GM23338 (cell line): ENCODE measurements around the gene ST6GALNAC4. TPM values are rescaled to one million over a fixed set of nuclear protein-coding genes. Genes with fewer than 3 reads are reported as not detected.

ENCODE experiments used
- ATAC-seq: fragments of 200-7000 bp; cut with Tn5 transposase; 3 replicates; pipeline ENCODE4 v1.9.1; 2020
- DNase-seq: peaks from one replicate; pipeline ENCODE4 v3.0.0-alpha.2; 2015; ENCODE audit warnings: low spot score
- H2AFZ ChIP-seq: fragments of 200-600 bp; sonication (generic); 2 replicates; pipeline ENCODE4 v1.8.0; 2016; ENCODE audit warnings: antibody characterized with exemption, mild to moderate bottlenecking, moderate library complexity
- H3F3A ChIP-seq: fragments of 200-600 bp; sonication (generic); replicated peaks from 2 replicates; pipeline ENCODE4 v1.8.0; 2017; ENCODE audit warnings: antibody characterized with exemption, mixed run types, low read depth
- H3K27ac ChIP-seq: fragments of 200-600 bp; sonication (generic); 2 replicates; pipeline ENCODE4 v1.6.1; 2016; ENCODE audit warnings: low read depth
- H3K27me3 ChIP-seq: fragments of 200-600 bp; sonication (generic); 2 replicates; pipeline ENCODE4 v1.8.0; 2016; ENCODE audit warnings: mild to moderate bottlenecking, mixed run types, moderate library complexity; ENCODE audit not compliant: insufficient read depth
- H3K36me3 ChIP-seq: fragments of 200-600 bp; sonication (generic); 2 replicates; pipeline ENCODE4 v1.8.0; 2016; ENCODE audit warnings: mild to moderate bottlenecking; ENCODE audit not compliant: insufficient read depth
- H3K4me1 ChIP-seq: fragments of 200-600 bp; sonication (generic); 2 replicates; pipeline ENCODE4 v1.8.0; 2016; ENCODE audit warnings: mild to moderate bottlenecking, moderate library complexity; ENCODE audit not compliant: insufficient read depth
- H3K4me2 ChIP-seq: fragments of 200-600 bp; sonication (generic); 2 replicates; pipeline ENCODE4 v1.7.1; 2017; ENCODE audit warnings: mixed run types
- H3K4me3 ChIP-seq: fragments of 200-600 bp; sonication (generic); 2 replicates; pipeline ENCODE4 v1.6.1; 2016; ENCODE audit warnings: mixed run types
- H3K79me2 ChIP-seq: fragments of 200-600 bp; sonication (generic); replicated peaks from 2 replicates; pipeline ENCODE4 v1.8.0; 2017; ENCODE audit warnings: mild to moderate bottlenecking; ENCODE audit not compliant: insufficient read depth
- H3K9me2 ChIP-seq: fragments of 200-600 bp; sonication (generic); 2 replicates; pipeline ENCODE4 v1.8.0; 2017; ENCODE audit not compliant: insufficient read depth
- H4K20me1 ChIP-seq: fragments of 200-600 bp; sonication (generic); replicated peaks from 2 replicates; pipeline ENCODE4 v1.8.0; 2017; ENCODE audit warnings: mild to moderate bottlenecking; ENCODE audit not compliant: insufficient read depth
- H3K27ac Mint-ChIP-seq: 2 replicates; pipeline ENCODE4 v1.8.0; 2020; ENCODE audit warnings: inconsistent platforms, mild to moderate bottlenecking, moderate library complexity, mixed read lengths
- H3K27me3 Mint-ChIP-seq: 3 replicates; pipeline ENCODE4 v1.8.0; 2022; ENCODE audit warnings: low read depth, mild to moderate bottlenecking, moderate library complexity, mixed read lengths, inconsistent platforms; ENCODE audit not compliant: insufficient read depth, poor library complexity
- H3K36me3 Mint-ChIP-seq: 3 replicates; pipeline ENCODE4 v1.8.0; 2021; ENCODE audit warnings: low read depth, mild to moderate bottlenecking, inconsistent platforms, moderate library complexity, mixed read lengths
- H3K4me1 Mint-ChIP-seq: 3 replicates; pipeline ENCODE4 v1.8.0; 2020; ENCODE audit warnings: mild to moderate bottlenecking, inconsistent platforms, mixed read lengths
- H3K4me3 Mint-ChIP-seq: 3 replicates; pipeline ENCODE4 v1.8.0; 2021; ENCODE audit warnings: moderate library complexity, mild to moderate bottlenecking, inconsistent platforms, mixed read lengths
- H3K9me3 Mint-ChIP-seq: 3 replicates; pipeline ENCODE4 v1.8.0; 2020; ENCODE audit warnings: moderate library complexity, mild to moderate bottlenecking, inconsistent platforms, mixed read lengths
- ETS1 ChIP-seq: IDR thresholded peaks from 2 replicates; pipeline ENCODE4 v1.6.1; 2016; ENCODE audit warnings: antibody characterized with exemption
- EZH2phosphoT487 ChIP-seq: fragments of 200-600 bp; sonication (generic); IDR thresholded peaks from one replicate; pipeline ENCODE4 v1.8.1; 2018; ENCODE audit warnings: antibody characterized with exemption; ENCODE audit not compliant: unreplicated experiment
- JUNB ChIP-seq: IDR thresholded peaks from one replicate; pipeline ENCODE4 v1.6.1; 2016; ENCODE audit warnings: antibody characterized with exemption; ENCODE audit not compliant: unreplicated experiment
- NANOG ChIP-seq: IDR thresholded peaks from 2 replicates; pipeline ENCODE4 v1.6.1; 2016; ENCODE audit warnings: antibody characterized with exemption, borderline replicate concordance
- POLR2AphosphoS5 ChIP-seq: IDR thresholded peaks from 2 replicates; pipeline ENCODE4 v1.6.1; 2016; ENCODE audit warnings: antibody characterized with exemption, low read depth
- ZNF114 ChIP-seq: fragments of 250-450 bp; sonication (Bioruptor Pico); IDR thresholded peaks from 2 replicates; pipeline ENCODE4 v1.5.0; 2020; ENCODE audit warnings: mild to moderate bottlenecking, moderate library complexity
- ZNF331 ChIP-seq: fragments of 250-450 bp; sonication (Bioruptor Pico); IDR thresholded peaks from 2 replicates; pipeline ENCODE4 v1.5.0; 2020; ENCODE audit warnings: low read depth, mild to moderate bottlenecking, moderate library complexity
- ZNF462 ChIP-seq: fragments of 250-450 bp; sonication (Bioruptor Pico); IDR thresholded peaks from 2 replicates; pipeline ENCODE4 v1.5.0; 2020; ENCODE audit warnings: mild to moderate bottlenecking, moderate library complexity
- polyA plus RNA-seq: library from polyadenylated mRNA; unstranded; fragments of >200 nt; fragmentation: Nextera tagmentation; extraction: Ambion mirVana; gene quantifications from 2 replicates; pipeline ENCODE4 v1.2.1, GENCODE V29; 2016
- total RNA-seq: library from RNA; depleted of rRNA; stranded (reverse); fragments of >200 nt; shearing (Covaris generic); gene quantifications from 2 replicates; pipeline ENCODE4 v1.2.3, GENCODE V29; 2014

The ST6GALNAC4 gene
- total and polyA plus RNA-seq, 2 experiments from 2014 or later = 8.1 to 35.3 TPM

GRCh38 chr9:127953768-127954505, 37.1 kb upstream of the ST6GALNAC4 start (continued):
- TF ChIP-seq ZNF462 (CRISPR knock-in tag) (no peak), POLR2AphosphoS5 (no peak)

- no peak for DNase-seq
- TF ChIP-seq EZH2phosphoT487 = no peak
- no peak for TF ChIP-seq POLR2AphosphoS5
- no peak for TF ChIP-seq ZNF114 (CRISPR knock-in tag)
- TF ChIP-seq ETS1 = no peak
- TF ChIP-seq ZNF462 (CRISPR knock-in tag) = no peak
- TF ChIP-seq NANOG = no peak
- no peak for TF ChIP-seq ZNF331 (CRISPR knock-in tag)
- no peak for TF ChIP-seq JUNB
Observed at GRCh38 chr9:127953154-127953553, 36.3 kb upstream of the ST6GALNAC4 start.

More at GRCh38 chr9:127953154-127953553, 36.3 kb upstream of the ST6GALNAC4 start:
- Histone ChIP-seq H3K4me1 (peaks cover 8% of the 10 kb centered on the region; the same call in 1 of the 2 replicates), H3K79me2 (peaks cover 59% of the 10 kb centered on the region), H3F3A (0 out of 2 replicates have a peak, but pooled peaks cover 3% of the 10 kb centered on the region), H3K27me3 (no peaks in the 10 kb centered on the region), H3K4me2 (no peak overlapping the region), H3K27ac (no peak overlapping the region), H3K36me3 (no peaks in the 10 kb centered on the region), H4K20me1 (peaks cover 12% of the 10 kb centered on the region), H3K9me2 (no peaks in the 10 kb centered on the region), H2AFZ (no peak overlapping the region), H3K4me3 (no peak overlapping the region)
- H3K36me3 Mint-ChIP-seq = peaks cover 6% of the 10 kb centered on the region; the same call in 2 of the 3 replicates
- no peak overlapping the region for H3K4me3 Mint-ChIP-seq
- H3K4me1 Mint-ChIP-seq = peaks cover 19% of the 10 kb centered on the region
- ATAC-seq = no peak
- H3K9me3 Mint-ChIP-seq = no peaks in the 10 kb centered on the region
- H3K27ac Mint-ChIP-seq = no peak overlapping the region
- H3K27me3 Mint-ChIP-seq = peaks cover 10% of the 10 kb centered on the region
